B cell (primary cell): Measurements from ENCODE around the gene TENM4. TPM values are rescaled to one million over a fixed set of nuclear protein-coding genes. Genes with fewer than 3 reads are reported as not detected.

Experiments
- ATAC-seq: fragments of 200-7000 bp; cut with Tn5 transposase; one replicate; pipeline ENCODE4 v1.10.0; 2021; ENCODE audit warnings: low read depth, mild to moderate bottlenecking, moderate number of reproducible peaks, moderate library complexity
- CTCF ChIA-PET: fragments of 350-600 bp; sonication (Branson Sonifier 250); formaldehyde crosslinking; loops from one replicate; lab custom pipeline; 2021; ENCODE audit warnings: antibody characterized with exemption, inconsistent platforms; lab: Charles Lee
- POLR2A ChIA-PET: fragments of 350-600 bp; sonication (Branson Sonifier 250); formaldehyde crosslinking; loops from one replicate; lab custom pipeline; 2021; ENCODE audit warnings: antibody characterized with exemption; lab: Charles Lee
- DNase-seq: peaks from one replicate; pipeline ENCODE4 v3.0.0; 2013
- H2AFZ ChIP-seq: 2 replicates; pipeline ENCODE4 v1.6.1; 2012; ENCODE audit warnings: mild to moderate bottlenecking, low read depth, low read length; ENCODE audit not compliant: insufficient read depth, poor library complexity, severe bottlenecking
- H3K27ac ChIP-seq, 2 donors: 1 replicate in 1 of 2; 2 replicates in 1 of 2; pipeline ENCODE4 v1.5.1; 2012 to 2013; ENCODE audit warnings: low read length in 2 of 2, mild to moderate bottlenecking in 2 of 2, moderate library complexity in 1 of 2
- H3K27me3 ChIP-seq, 4 experiments: fragments of 200-600 bp in 1 of 4; sonication (generic) in 1 of 4; replicated peaks in 1 of 4; 1 replicate in 2 of 4; 2 replicates in 2 of 4; pipeline versions ENCODE4 v1.6.1 to v1.7.0; 2013 to 2016; ENCODE audit warnings: low read length in 3 of 4, mild to moderate bottlenecking in 2 of 4, mixed read lengths in 1 of 4, moderate library complexity in 1 of 4; ENCODE audit not compliant: insufficient read depth in 4 of 4, control insufficient read depth in 3 of 4; ENCODE audit errors: control extremely low read depth in 1 of 4
- H3K36me3 ChIP-seq, 2 experiments: replicated peaks in 1 of 2; 1 replicate in 1 of 2; 2 replicates in 1 of 2; pipeline versions ENCODE4 v1.6.1 to v1.7.1; 2013; ENCODE audit warnings: low read length in 1 of 2; ENCODE audit not compliant: insufficient read depth in 2 of 2, control insufficient read depth in 1 of 2; ENCODE audit errors: control extremely low read depth in 1 of 2, extremely low read depth in 1 of 2
- H3K4me1 ChIP-seq, 2 donors: fragments of 200-600 bp in 1 of 2; sonication (generic) in 1 of 2; 1 replicate in 1 of 2; 2 replicates in 1 of 2; pipeline versions ENCODE4 v1.5.1 to v1.6.1; 2013 to 2017; ENCODE audit warnings: low read length in 2 of 2; ENCODE audit not compliant: control insufficient read depth in 2 of 2, insufficient read depth in 2 of 2
- H3K4me2 ChIP-seq: replicated peaks from 2 replicates; pipeline ENCODE3; 2012; ENCODE audit warnings: mild to moderate bottlenecking, low read depth, low read length; ENCODE audit not compliant: poor library complexity, severe bottlenecking
- H3K4me3 ChIP-seq, 5 experiments: fragments of 200-600 bp in 1 of 5; sonication (generic) in 1 of 5; 1 replicate in 3 of 5; 2 replicates in 2 of 5; pipeline versions ENCODE4 v1.5.1 to v1.7.0; 2011 to 2016; ENCODE audit warnings: low read length in 4 of 5, mild to moderate bottlenecking in 4 of 5, low read depth in 2 of 5, control low read depth in 1 of 5, moderate library complexity in 1 of 5; ENCODE audit not compliant: insufficient read depth in 1 of 5; ENCODE audit errors: control extremely low read depth in 1 of 5, extremely low read depth in 1 of 5
- H3K79me2 ChIP-seq: fragments of 200-600 bp; sonication (generic); one replicate; pipeline ENCODE4 v1.6.0; 2016; ENCODE audit warnings: low read length; ENCODE audit not compliant: control insufficient read depth, insufficient read depth
- H3K9ac ChIP-seq: fragments of 200-600 bp; sonication (generic); 2 replicates; pipeline ENCODE4 v1.6.1; 2017; ENCODE audit warnings: mild to moderate bottlenecking, low read length, moderate library complexity
- H3K9me3 ChIP-seq, 3 donors: one replicate each; pipeline versions ENCODE4 v1.6.1 to v1.7.1; 2013; ENCODE audit warnings: low read length in 2 of 3; ENCODE audit not compliant: control insufficient read depth in 2 of 3, insufficient read depth in 1 of 3; ENCODE audit errors: control extremely low read depth in 1 of 3
- H4K20me1 ChIP-seq: 2 replicates; pipeline ENCODE4 v1.6.0; 2012; ENCODE audit warnings: mild to moderate bottlenecking, low read length; ENCODE audit not compliant: insufficient read depth, control insufficient read depth, poor library complexity, severe bottlenecking
- H3K27ac Mint-ChIP-seq: one replicate; pipeline ENCODE4 v1.8.0; 2021; ENCODE audit warnings: mixed read lengths
- H3K27me3 Mint-ChIP-seq: one replicate; pipeline ENCODE4 v1.8.0; 2021; ENCODE audit warnings: mixed read lengths
- H3K4me1 Mint-ChIP-seq: one replicate; pipeline ENCODE4 v1.8.0; 2021; ENCODE audit warnings: mixed read lengths
- H3K4me3 Mint-ChIP-seq: one replicate; pipeline ENCODE4 v1.8.0; 2021; ENCODE audit warnings: mixed read lengths
- H3K9me3 Mint-ChIP-seq: one replicate; pipeline ENCODE4 v1.8.0; 2022; ENCODE audit warnings: mixed read lengths; ENCODE audit not compliant: insufficient read depth
- CTCF ChIP-seq: fragments of 200-600 bp; IDR thresholded peaks from one replicate; pipeline ENCODE4 v1.8.0; 2022; ENCODE audit warnings: antibody characterized with exemption, mild to moderate bottlenecking
- EZH2 ChIP-seq: IDR thresholded peaks from 2 replicates; pipeline ENCODE4 v1.6.1; 2012; ENCODE audit warnings: borderline replicate concordance, low read depth, mild to moderate bottlenecking, moderate library complexity, low read length; ENCODE audit not compliant: insufficient read depth, poor library complexity, severe bottlenecking
- WGBS: methylation state at CpG from one replicate; pipeline ENCODE4 v1.1.5; 2013; ENCODE audit warnings: missing lambda C conversion rate; ENCODE audit not compliant: insufficient coverage; 5-methylcytosine and 5-hydroxymethylcytosine counted together
- intact Hi-C: fragments of 100-400 bp; cut with micrococcal nuclease; formaldehyde crosslinking; loops from one replicate; pipeline ENCODE4 v1.10.0; 2022
- polyA plus RNA-seq: library from polyadenylated mRNA; depleted of rRNA; stranded (reverse); fragments of >200 nt; gene quantifications from 2 replicates; pipeline ENCODE4 v1.2.3, GENCODE V29; 2012
- total RNA-seq, 2 donors: library from RNA; stranded (reverse); fragments of 120-200 nt in 1 of 2; gene quantifications; 1 replicate in 1 of 2; 2 replicates in 1 of 2; pipeline versions ENCODE4 v1.2.3 to v1.2.4, GENCODE V29; 2013 to 2022

TENM4 gene
- total and polyA plus RNA-seq, 2 donors (not counting 1 experiment from before 2014, with no cell fraction given): 0.09 to 5.7 TPM

DNA sequence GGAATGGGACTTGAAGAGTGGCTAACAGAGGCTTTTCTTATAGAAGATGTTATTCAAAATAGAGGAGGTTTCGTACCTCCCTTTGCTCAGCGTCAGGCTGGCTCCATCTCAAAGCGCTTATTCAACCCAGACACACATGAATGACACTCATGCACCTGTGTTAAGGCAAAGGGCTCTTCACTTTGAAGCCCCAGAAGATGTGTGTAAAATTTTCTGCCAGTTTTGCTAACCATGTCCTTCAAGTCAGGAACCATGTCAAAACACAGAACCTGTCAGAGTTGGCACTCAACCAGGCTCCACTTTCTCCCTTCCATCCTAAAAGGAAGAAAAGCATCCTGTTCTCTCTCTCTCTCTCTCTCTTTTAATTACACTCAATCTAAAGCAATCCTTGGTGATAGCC lies 513.3 kb downstream of the TENM4 start:
- Mint-ChIP-seq H3K27ac (no peak overlapping the region), H3K4me3 (no peak overlapping the region), H3K9me3 (no peaks in the 10 kb centered on the region), H3K27me3 (peaks cover 30% of the 10 kb centered on the region), H3K4me1 (no peaks in the 10 kb centered on the region)
- CTCF ChIA-PET: no interaction called here
- H3K9me3 ChIP-seq: no peaks in the 10 kb centered on the region
- H2AFZ ChIP-seq: no peak overlapping the region
- intact Hi-C loops: no loop called here
- no peak overlapping the region for H3K4me2 ChIP-seq
- POLR2A ChIA-PET: no interaction called here
- H3K4me3 ChIP-seq: no peak overlapping the region
- no peaks in the 10 kb centered on the region for H3K36me3 ChIP-seq
- no peak overlapping the region for H3K9ac ChIP-seq
- TF ChIP-seq EZH2 (no peak), CTCF (no peak)
- ATAC-seq: no peak
- WGBS: no CpG with 5 or more reads among the region's 3 CpGs
- no peaks in the 10 kb centered on the region for H3K4me1 ChIP-seq
- DNase-seq: no peak
- H3K27ac ChIP-seq: no peak overlapping the region
- no peaks in the 10 kb centered on the region for H3K79me2 ChIP-seq
- H4K20me1 ChIP-seq: no peaks in the 10 kb centered on the region
- H3K27me3 ChIP-seq: no peaks in the 10 kb centered on the region

- no CpG with 5 or more reads among the region's 2 CpGs for WGBS
- Mint-ChIP-seq H3K4me1 (no peaks in the 10 kb centered on the region), H3K4me3 (no peak overlapping the region), H3K9me3 (no peaks in the 10 kb centered on the region), H3K27me3 (peaks cover 26% of the 10 kb centered on the region), H3K27ac (no peak overlapping the region)
- no peaks in the 10 kb centered on the region for H3K4me1 ChIP-seq
- ATAC-seq (no peak), DNase-seq (no peak)
- H3K4me3 ChIP-seq: no peak overlapping the region
- no peak overlapping the region for H3K9ac ChIP-seq
- no peaks in the 10 kb centered on the region for H3K27me3 ChIP-seq
- no peaks in the 10 kb centered on the region for H3K36me3 ChIP-seq
- H3K4me2 ChIP-seq: no peak overlapping the region
- ChIA-PET CTCF (no interaction called here), POLR2A (no interaction called here)
- no peak overlapping the region for H2AFZ ChIP-seq
- H3K9me3 ChIP-seq: no peaks in the 10 kb centered on the region
- H4K20me1 ChIP-seq: no peaks in the 10 kb centered on the region
- no peak overlapping the region for H3K27ac ChIP-seq
- H3K79me2 ChIP-seq: no peaks in the 10 kb centered on the region
- intact Hi-C loops: no loop called here
- no peak for TF ChIP-seq CTCF
- TF ChIP-seq EZH2: no peak
These were observed 514.0 kb downstream of the TENM4 start for GRCh38 chr11:78926633-78927338.
